HG02642 (cell line): ENCODE measurements around the gene SLC35F4.

ENCODE experiments used
- ATAC-seq: cut with Tn5 transposase; IDR thresholded peaks from one replicate; pipeline ENCODE4 v1.9.1; 2021; ENCODE audit warnings: mild to moderate bottlenecking; ENCODE audit not compliant: unreplicated experiment, poor library complexity

SLC35F4 gene

GRCh38 chr14:57851354-57851753 lies 14.5 kb downstream of the SLC35F4 start:
- ATAC-seq = no peak

- ATAC-seq = no peak
Observed at GRCh38 chr14:57848786-57849185, 17.1 kb downstream of the SLC35F4 start.

- ATAC-seq = no peak
Observed at GRCh38 chr14:57848353-57848752, 17.5 kb downstream of the SLC35F4 start.

GRCh38 chr14:57847706-57848105 lies 18.2 kb downstream of the SLC35F4 start:
- no peak for ATAC-seq

- ATAC-seq = no peak
Observed at GRCh38 chr14:57847096-57847495, 18.8 kb downstream of the SLC35F4 start.

- no peak for ATAC-seq
Observed at GRCh38 chr14:57846596-57846995, 19.3 kb downstream of the SLC35F4 start.

GRCh38 chr14:57845802-57846531 lies 19.9 kb downstream of the SLC35F4 start:
- no peak for ATAC-seq

GRCh38 chr14:57845316-57845715 lies 20.6 kb downstream of the SLC35F4 start:
- no peak for ATAC-seq

GRCh38 chr14:57837267-57837666 lies 28.6 kb downstream of the SLC35F4 start:
- ATAC-seq = no peak

GRCh38 chr14:57835766-57836165 lies 30.1 kb downstream of the SLC35F4 start:
- ATAC-seq = no peak

- ATAC-seq = no peak
Observed at GRCh38 chr14:57834961-57835360, 30.9 kb downstream of the SLC35F4 start.

GRCh38 chr14:57834001-57834598 lies 31.8 kb downstream of the SLC35F4 start:
- no peak for ATAC-seq

- no peak for ATAC-seq
Observed at GRCh38 chr14:57833323-57833722, 32.6 kb downstream of the SLC35F4 start.

GRCh38 chr14:57831981-57832380 lies 33.9 kb downstream of the SLC35F4 start:
- no peak for ATAC-seq

GRCh38 chr14:57828713-57829112 lies 37.2 kb downstream of the SLC35F4 start:
- ATAC-seq = no peak

GRCh38 chr14:57823015-57823660 lies 42.8 kb downstream of the SLC35F4 start:
- ATAC-seq = no peak

GRCh38 chr14:57822081-57822480 lies 43.8 kb downstream of the SLC35F4 start:
- no peak for ATAC-seq

- no peak for ATAC-seq
Observed at GRCh38 chr14:57820581-57820980, 45.3 kb downstream of the SLC35F4 start.

- ATAC-seq = no peak
Observed at GRCh38 chr14:57818511-57818910, 47.4 kb downstream of the SLC35F4 start.

GRCh38 chr14:57816568-57817284 lies 49.2 kb downstream of the SLC35F4 start:
- no peak for ATAC-seq

- no peak for ATAC-seq
Observed at GRCh38 chr14:57814726-57815125, 51.2 kb downstream of the SLC35F4 start.
